ENCODE results near the gene RSRC2.
"Not testable (repeated sequence)": the region's sequence is repeated elsewhere in the genome, so short reads cannot be mapped to it uniquely, and the experiment has no call there.

RSRC2 gene

DNA sequence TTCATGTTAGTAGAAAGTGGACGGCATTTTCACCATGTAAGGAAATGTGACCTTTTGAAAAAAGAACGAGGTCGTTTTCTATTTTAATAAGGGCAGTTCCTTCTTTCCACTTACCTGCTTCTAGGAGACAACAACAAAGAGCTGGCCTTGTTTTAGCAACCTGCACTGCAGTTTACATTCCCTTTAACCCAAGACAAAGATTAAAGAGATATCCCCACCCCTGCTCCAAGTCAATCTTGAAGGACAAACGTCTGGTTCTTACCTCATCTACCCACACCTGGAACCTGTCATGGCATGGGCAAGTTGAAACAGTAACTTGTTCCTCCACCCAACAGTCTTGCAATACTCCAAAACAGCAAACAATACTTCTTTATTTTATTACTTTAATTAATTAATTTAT, 58.8 kb downstream of the RSRC2 start:
- DNase-seq (ENCODE audit: low spot score in 2 of 2) = no peak
- no peak overlapping the region for H3K4me3 ChIP-seq
- no peaks in the 10 kb centered on the region for H3K9me3 ChIP-seq
- in situ Hi-C loops (cut with MboI; ENCODE audit: low sequenced_read_pairs) = no loop called here
- no peaks in the 10 kb centered on the region for H3K4me1 ChIP-seq
- peaks cover 4% of the 10 kb centered on the region for H3K36me3 ChIP-seq (replicated peaks)
- no peaks in the 10 kb centered on the region for H3K27me3 ChIP-seq (ENCODE audit: low read depth)

GRCh38 chr12:122464317-122465042, 62.3 kb downstream of the RSRC2 start:
- DNase-seq (ENCODE audit: low spot score in 2 of 2) = peak in 1 of 2 experiments; percentile 10
- H3K4me1 ChIP-seq; H3K36me3 ChIP-seq (replicated peaks); H3K27me3 ChIP-seq (ENCODE audit: low read depth); H3K9me3 ChIP-seq; in situ Hi-C loops (cut with MboI; ENCODE audit: low sequenced_read_pairs); H3K4me3 ChIP-seq: not testable (repeated sequence)

GRCh38 chr12:122460641-122461040, 66.1 kb downstream of the RSRC2 start:
- in situ Hi-C loops (cut with MboI; ENCODE audit: low sequenced_read_pairs) = no loop called here
- no peaks in the 10 kb centered on the region for H3K27me3 ChIP-seq (ENCODE audit: low read depth)
- H3K4me1 ChIP-seq = no peaks in the 10 kb centered on the region
- H3K9me3 ChIP-seq = no peaks in the 10 kb centered on the region
- no peaks in the 10 kb centered on the region for H3K36me3 ChIP-seq (replicated peaks)
- DNase-seq (ENCODE audit: low spot score in 2 of 2) = no peak
- no peak overlapping the region for H3K4me3 ChIP-seq

DNA sequence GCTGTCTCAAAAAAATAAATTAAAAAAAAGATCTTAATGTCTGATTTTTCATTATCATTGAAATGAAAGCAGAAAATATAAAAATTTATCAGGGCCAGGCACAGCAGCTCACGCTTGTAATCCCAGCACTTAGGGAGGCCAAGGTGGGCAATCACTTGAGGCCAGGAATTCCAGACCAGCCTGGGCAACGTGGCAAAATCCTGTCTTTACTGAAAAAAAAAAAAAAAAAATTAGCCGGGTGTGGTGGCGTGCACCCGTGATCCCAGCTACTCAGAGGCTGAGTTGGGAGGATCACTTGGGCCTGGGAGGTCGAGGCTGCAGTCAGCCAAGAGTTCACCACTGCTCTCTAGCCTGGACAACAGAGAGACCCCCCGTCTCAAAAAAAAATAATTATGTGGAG, 66.7 kb downstream of the RSRC2 start:
- in situ Hi-C loops (cut with MboI; ENCODE audit: low sequenced_read_pairs) = no loop called here
- no peak overlapping the region for H3K4me3 ChIP-seq
- DNase-seq (ENCODE audit: low spot score in 2 of 2) = no peak
- H3K9me3 ChIP-seq = no peaks in the 10 kb centered on the region
- no peaks in the 10 kb centered on the region for H3K27me3 ChIP-seq (ENCODE audit: low read depth)
- no peaks in the 10 kb centered on the region for H3K4me1 ChIP-seq
- no peaks in the 10 kb centered on the region for H3K36me3 ChIP-seq (replicated peaks)

DNA sequence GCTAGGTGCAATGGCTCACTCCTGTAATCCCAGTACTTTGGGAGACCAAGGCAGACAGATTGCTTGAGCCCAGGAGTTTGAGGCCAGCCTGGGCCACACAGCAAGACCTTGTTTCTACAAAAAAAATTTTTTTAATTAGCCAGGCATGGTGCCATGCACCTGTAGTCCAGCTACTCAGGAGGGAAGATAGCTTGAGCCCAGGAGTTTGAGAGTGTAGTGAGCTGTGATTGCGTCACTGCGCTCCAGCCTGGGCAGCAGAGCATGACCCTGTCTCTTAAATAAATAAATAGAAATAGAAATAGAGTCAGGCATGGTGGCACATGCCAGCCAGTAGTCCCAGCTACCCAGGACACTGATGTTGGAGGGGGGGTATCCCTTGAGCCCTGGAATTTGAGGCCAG, 67.5 kb downstream of the RSRC2 start:
- Histone ChIP-seq H3K9me3 (no peaks in the 10 kb centered on the region), H3K36me3 (replicated peaks) (no peaks in the 10 kb centered on the region), H3K4me1 (no peaks in the 10 kb centered on the region), H3K4me3 (no peak overlapping the region), H3K27me3 (ENCODE audit: low read depth) (no peaks in the 10 kb centered on the region)
- in situ Hi-C loops (cut with MboI; ENCODE audit: low sequenced_read_pairs) = no loop called here
- DNase-seq (ENCODE audit: low spot score in 2 of 2) = no peak

DNA sequence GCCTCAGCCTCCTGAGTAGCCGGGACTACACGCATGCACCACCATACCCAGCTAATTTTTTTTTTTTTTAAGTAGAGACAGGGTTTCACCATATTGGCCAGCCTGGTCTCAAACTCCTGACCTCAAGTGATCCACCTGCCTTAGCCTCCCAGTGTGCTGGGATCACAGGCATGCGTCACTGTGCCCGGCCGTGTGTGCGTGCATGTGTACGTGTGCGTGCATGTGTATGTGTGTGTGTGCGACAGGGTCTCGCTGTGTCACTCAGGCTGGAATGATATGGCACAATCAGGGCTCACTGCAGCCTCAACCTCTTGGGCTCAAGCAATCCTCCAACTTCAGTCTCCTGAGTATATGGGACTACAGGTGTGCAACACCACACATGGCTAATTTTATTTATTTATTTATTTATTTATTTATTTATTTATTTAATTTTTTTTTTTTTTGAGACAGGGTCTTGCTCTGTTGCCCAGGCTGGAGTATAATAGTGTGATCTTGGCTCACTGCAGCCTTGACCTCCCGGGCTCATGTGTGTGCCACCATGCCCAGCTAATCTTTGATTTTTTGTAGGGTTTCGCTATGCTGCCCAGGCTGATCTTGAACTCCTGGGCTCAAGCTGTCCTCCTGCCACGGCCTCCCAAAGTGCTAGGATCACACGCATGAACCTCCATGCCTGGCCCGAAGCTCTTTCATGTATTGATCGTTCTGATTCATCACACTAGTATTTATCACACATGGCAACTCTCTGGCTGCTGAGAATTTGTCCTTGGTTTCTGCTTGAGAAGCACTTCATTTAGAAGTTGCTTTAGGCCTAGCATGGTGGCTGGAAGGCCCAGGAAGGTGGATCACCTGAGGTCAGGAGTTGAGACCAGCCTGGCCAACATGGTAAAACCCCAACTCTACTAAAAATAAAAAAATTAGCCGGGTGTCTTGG, 68.4 kb downstream of the RSRC2 start:
- in situ Hi-C loops (cut with MboI; ENCODE audit: low sequenced_read_pairs) = no loop called here
- Histone ChIP-seq H3K9me3 (no peaks in the 10 kb centered on the region), H3K27me3 (ENCODE audit: low read depth) (no peaks in the 10 kb centered on the region), H3K36me3 (replicated peaks) (no peaks in the 10 kb centered on the region), H3K4me1 (no peaks in the 10 kb centered on the region; the same call in 1 of the 2 replicates), H3K4me3 (no peak overlapping the region)
- no peak for DNase-seq (ENCODE audit: low spot score in 2 of 2)

DNA sequence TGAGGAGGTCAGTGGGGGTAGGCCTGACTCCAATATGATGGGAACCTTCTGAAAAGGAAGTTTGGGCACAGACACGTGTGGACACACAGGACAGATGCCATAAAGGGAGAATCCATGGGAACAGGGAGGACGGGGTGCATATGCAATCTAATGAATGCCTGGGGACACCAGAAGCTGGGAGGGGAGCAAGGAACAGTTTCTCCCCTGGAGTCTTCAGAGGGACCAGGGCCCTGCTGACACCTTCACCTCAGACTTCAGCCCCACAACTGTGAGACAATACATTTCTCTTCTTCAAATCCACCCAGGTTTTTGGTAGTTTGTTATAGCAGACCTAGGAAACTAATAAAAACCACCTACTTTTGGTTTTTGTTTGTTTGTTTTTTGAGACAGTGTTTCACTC, 69.1 kb downstream of the RSRC2 start:
- Histone ChIP-seq H3K4me3 (no peak overlapping the region), H3K27me3 (ENCODE audit: low read depth) (no peaks in the 10 kb centered on the region), H3K9me3 (no peaks in the 10 kb centered on the region), H3K36me3 (replicated peaks) (no peaks in the 10 kb centered on the region), H3K4me1 (peaks cover 7% of the 10 kb centered on the region)
- DNase-seq (ENCODE audit: low spot score in 2 of 2) = no peak
- in situ Hi-C loops (cut with MboI; ENCODE audit: low sequenced_read_pairs) = no loop called here

DNA sequence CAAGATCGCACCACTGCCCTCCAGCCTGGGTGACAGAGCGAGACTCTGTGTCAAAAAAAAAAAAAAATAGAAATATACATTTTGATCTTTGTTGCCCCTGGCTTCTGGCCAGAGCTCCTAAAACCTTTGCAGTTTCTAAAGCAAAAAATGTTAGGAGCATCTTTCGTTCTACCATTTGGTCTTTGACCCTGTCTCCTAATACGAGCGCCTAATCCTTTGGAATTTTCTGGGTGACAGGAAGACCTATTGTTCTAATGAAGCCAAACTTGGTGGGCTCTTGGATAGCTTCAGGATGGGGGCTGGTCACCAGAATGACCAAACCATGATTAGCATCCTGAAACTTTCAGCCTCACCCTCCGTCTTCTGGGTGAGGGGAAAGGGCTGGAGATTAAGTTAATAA, 72.0 kb downstream of the RSRC2 start:
- Histone ChIP-seq H3K4me1 (peaks cover 8% of the 10 kb centered on the region), H3K4me3 (no peak overlapping the region), H3K9me3 (no peaks in the 10 kb centered on the region), H3K27me3 (ENCODE audit: low read depth) (no peaks in the 10 kb centered on the region), H3K36me3 (replicated peaks) (no peaks in the 10 kb centered on the region)
- no peak for DNase-seq (ENCODE audit: low spot score in 2 of 2)
- in situ Hi-C loops (cut with MboI; ENCODE audit: low sequenced_read_pairs) = no loop called here

- Histone ChIP-seq H3K27me3 (ENCODE audit: low read depth) (no peaks in the 10 kb centered on the region), H3K4me1 (peaks cover 8% of the 10 kb centered on the region), H3K4me3 (no peak overlapping the region), H3K9me3 (no peaks in the 10 kb centered on the region), H3K36me3 (replicated peaks) (no peaks in the 10 kb centered on the region)
- in situ Hi-C loops (cut with MboI; ENCODE audit: low sequenced_read_pairs) = no loop called here
- DNase-seq (ENCODE audit: low spot score in 2 of 2) = no peak
Measured at GRCh38 chr12:122454250-122454721, 72.5 kb downstream of the RSRC2 start.
